Sigmoid colon (tissue), 4 donors: ENCODE data around the gene GLDC.

Experiments used
- EP300 ChIP-seq, 4 donors: sonication (generic); formaldehyde crosslinking; IDR thresholded peaks; one replicate each; pipeline ENCODE4 v1.6.1; 2017; ENCODE audit warnings: antibody characterized with exemption in 4 of 4
- POLR2A ChIP-seq, 2 donors: fragments of 450-650 bp; IDR thresholded peaks; one replicate each; pipeline ENCODE4 v1.6.1; 2016; ENCODE audit warnings: antibody characterized with exemption in 2 of 2, mild to moderate bottlenecking in 2 of 2, moderate library complexity in 2 of 2
- POLR2AphosphoS5 ChIP-seq, 4 donors: sonication (generic); formaldehyde crosslinking; IDR thresholded peaks; one replicate each; pipeline ENCODE4 v1.6.1; 2017; ENCODE audit warnings: antibody characterized with exemption in 4 of 4
- TF ChIP-seq, protein P1 (sequence below), 4 experiments: fragments of 450-650 bp in 3 of 4; fragments of 200-600 bp in 1 of 4; IDR thresholded peaks; one replicate each; pipeline ENCODE4 v1.5.1; 2016 to 2019; ENCODE audit warnings: antibody characterized with exemption in 4 of 4, mild to moderate bottlenecking in 3 of 4, moderate library complexity in 2 of 4

DNA sequence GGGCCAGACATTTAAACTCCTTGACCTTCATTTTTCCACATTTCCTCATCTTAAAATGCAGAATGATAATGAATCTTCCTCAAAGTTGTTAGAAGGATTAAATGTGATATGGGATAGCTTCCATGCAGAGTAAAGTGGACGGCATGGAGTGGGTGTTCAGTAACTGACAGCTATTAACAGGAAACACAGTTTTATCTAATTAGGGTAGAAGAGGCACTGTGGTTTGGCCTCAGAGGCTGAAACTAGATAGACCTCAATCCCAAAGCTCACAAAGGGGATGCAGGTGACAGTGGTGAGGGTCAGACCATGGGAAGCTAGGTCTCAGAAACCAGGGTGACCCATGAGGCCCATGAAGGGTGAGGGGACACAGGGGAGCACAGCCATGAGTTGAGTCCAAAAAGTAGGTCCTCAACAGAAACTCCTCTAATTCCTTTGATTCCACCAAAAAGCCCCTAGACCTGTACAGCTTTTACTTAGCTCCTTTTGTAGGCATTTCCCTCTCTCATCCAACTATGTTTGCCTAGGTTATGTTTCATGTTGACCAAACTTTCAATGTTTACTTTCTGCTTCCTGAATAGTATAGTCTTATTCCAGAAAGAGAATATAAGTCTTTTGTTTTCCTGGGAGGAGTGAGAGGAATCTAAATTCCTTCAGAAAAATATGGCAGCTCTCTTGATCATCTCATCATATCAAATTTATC lies 27.9 kb upstream of the GLDC start:
- TF ChIP-seq, protein P1, sequence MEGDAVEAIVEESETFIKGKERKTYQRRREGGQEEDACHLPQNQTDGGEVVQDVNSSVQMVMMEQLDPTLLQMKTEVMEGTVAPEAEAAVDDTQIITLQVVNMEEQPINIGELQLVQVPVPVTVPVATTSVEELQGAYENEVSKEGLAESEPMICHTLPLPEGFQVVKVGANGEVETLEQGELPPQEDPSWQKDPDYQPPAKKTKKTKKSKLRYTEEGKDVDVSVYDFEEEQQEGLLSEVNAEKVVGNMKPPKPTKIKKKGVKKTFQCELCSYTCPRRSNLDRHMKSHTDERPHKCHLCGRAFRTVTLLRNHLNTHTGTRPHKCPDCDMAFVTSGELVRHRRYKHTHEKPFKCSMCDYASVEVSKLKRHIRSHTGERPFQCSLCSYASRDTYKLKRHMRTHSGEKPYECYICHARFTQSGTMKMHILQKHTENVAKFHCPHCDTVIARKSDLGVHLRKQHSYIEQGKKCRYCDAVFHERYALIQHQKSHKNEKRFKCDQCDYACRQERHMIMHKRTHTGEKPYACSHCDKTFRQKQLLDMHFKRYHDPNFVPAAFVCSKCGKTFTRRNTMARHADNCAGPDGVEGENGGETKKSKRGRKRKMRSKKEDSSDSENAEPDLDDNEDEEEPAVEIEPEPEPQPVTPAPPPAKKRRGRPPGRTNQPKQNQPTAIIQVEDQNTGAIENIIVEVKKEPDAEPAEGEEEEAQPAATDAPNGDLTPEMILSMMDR (IDR thresholded peaks at IDR 0.05), result no peak
- TF ChIP-seq EP300 (IDR thresholded peaks at IDR 0.05), result no peak
- TF ChIP-seq POLR2A (IDR thresholded peaks at IDR 0.05), result no peak
- no peak for TF ChIP-seq POLR2AphosphoS5 (IDR thresholded peaks at IDR 0.05)
